Loucy (cell line): ENCODE data around the gene ABHD10.

Experiments
- H2AFZ ChIP-seq: fragments of 200-600 bp; sonication (generic); 2 replicates; pipeline ENCODE4 v1.6.0; 2016; ENCODE audit warnings: antibody characterized with exemption, mild to moderate bottlenecking, low read length, moderate library complexity
- H3F3A ChIP-seq: fragments of 200-600 bp; 2 replicates; pipeline ENCODE4 v1.6.0; 2016; ENCODE audit warnings: antibody characterized with exemption, low read depth, mild to moderate bottlenecking
- H3K27me3 ChIP-seq: fragments of 200-600 bp; sonication (generic); 2 replicates; pipeline ENCODE4 v1.6.1; 2014; ENCODE audit warnings: low read length, mild to moderate bottlenecking; ENCODE audit not compliant: insufficient read depth, poor library complexity, severe bottlenecking
- H3K36me3 ChIP-seq: fragments of 200-600 bp; sonication (generic); 2 replicates; pipeline ENCODE4 v1.6.1; 2016; ENCODE audit warnings: low read length; ENCODE audit not compliant: insufficient read depth
- H3K4me1 ChIP-seq: fragments of 200-600 bp; sonication (generic); 2 replicates; pipeline ENCODE4 v1.5.1; 2014; ENCODE audit warnings: low read length, mild to moderate bottlenecking; ENCODE audit not compliant: insufficient read depth, poor library complexity, severe bottlenecking
- H3K4me2 ChIP-seq: fragments of 200-600 bp; sonication (generic); 2 replicates; pipeline ENCODE4 v1.6.0; 2014; ENCODE audit warnings: antibody characterized with exemption, low read length, low read depth, mild to moderate bottlenecking; ENCODE audit not compliant: poor library complexity, severe bottlenecking
- H3K4me3 ChIP-seq: fragments of 200-600 bp; sonication (generic); 2 replicates; pipeline ENCODE4 v1.5.1; 2014; ENCODE audit warnings: low read length, mild to moderate bottlenecking, mixed read lengths; ENCODE audit not compliant: poor library complexity, severe bottlenecking
- H3K79me2 ChIP-seq: fragments of 200-600 bp; sonication (generic); 2 replicates; pipeline ENCODE4 v1.6.1; 2014; ENCODE audit warnings: low read length; ENCODE audit not compliant: insufficient read depth
- H3K9ac ChIP-seq: fragments of 200-600 bp; sonication (generic); 2 replicates; pipeline ENCODE4 v1.6.0; 2014; ENCODE audit warnings: mild to moderate bottlenecking, low read depth, low read length, moderate library complexity; ENCODE audit not compliant: poor library complexity, severe bottlenecking
- H3K9me2 ChIP-seq: fragments of 200-600 bp; sonication (generic); replicated peaks from 2 replicates; pipeline ENCODE4 v1.6.1; 2016; ENCODE audit warnings: low read depth, low read length, mixed read lengths
- H3K9me3 ChIP-seq: fragments of 200-600 bp; sonication (generic); 2 replicates; pipeline ENCODE4 v1.6.1; 2014; ENCODE audit warnings: mild to moderate bottlenecking, antibody characterized with exemption, low read length, low read depth; ENCODE audit not compliant: insufficient read depth
- H4K20me1 ChIP-seq: fragments of 200-600 bp; sonication (generic); 2 replicates; pipeline ENCODE4 v1.6.0; 2014; ENCODE audit warnings: antibody characterized with exemption, low read length, mild to moderate bottlenecking; ENCODE audit not compliant: insufficient read depth, poor library complexity, severe bottlenecking
- CTCF ChIP-seq: fragments of 200-600 bp; sonication (generic); conservative IDR thresholded peaks from 2 replicates; pipeline ENCODE4 v1.5.1; 2014; ENCODE audit warnings: mild to moderate bottlenecking, antibody characterized with exemption, low read length
- EZH2phosphoT487 ChIP-seq: fragments of 200-600 bp; IDR thresholded peaks from 2 replicates; pipeline ENCODE4 v1.6.1; 2018; ENCODE audit warnings: antibody characterized with exemption, mild to moderate bottlenecking, moderate library complexity, borderline replicate concordance

Gene ABHD10

GRCh38 chr3:111993038-111993437 is 14.2 kb downstream of the ABHD10 start:
- Histone ChIP-seq H3K4me2 (no peak overlapping the region), H2AFZ (no peak overlapping the region), H3K4me3 (no peak overlapping the region), H3F3A (no peaks in the 10 kb centered on the region), H3K79me2 (0 out of 2 replicates have a peak, but pooled peaks cover 3% of the 10 kb centered on the region), H3K9ac (no peak overlapping the region), H3K36me3 (peaks cover 21% of the 10 kb centered on the region; the same call in 1 of the 2 replicates), H4K20me1 (peaks cover 14% of the 10 kb centered on the region), H3K4me1 (peaks cover 3% of the 10 kb centered on the region), H3K27me3 (no peaks in the 10 kb centered on the region), H3K9me3 (no peaks in the 10 kb centered on the region), H3K9me2 (no peaks in the 10 kb centered on the region)
- TF ChIP-seq EZH2phosphoT487 = no peak
- no peak for TF ChIP-seq CTCF

- Histone ChIP-seq H3K27me3 (no peaks in the 10 kb centered on the region), H3K9me2 (no peaks in the 10 kb centered on the region), H3K4me2 (no peak within 1 kb of the TSS), H3K36me3 (no peaks in the 10 kb centered on the region), H4K20me1 (no peaks in the 10 kb centered on the region), H3K4me1 (no peaks in the 10 kb centered on the region), H3K9ac (no peak within 1 kb of the TSS), H3K4me3 (no peak within 1 kb of the TSS), H3K79me2 (no peaks in the 10 kb centered on the region), H2AFZ (no peak within 1 kb of the TSS), H3K9me3 (no peaks in the 10 kb centered on the region), H3F3A (no peaks in the 10 kb centered on the region)
- TF ChIP-seq CTCF (no peak), EZH2phosphoT487 (no peak)
These were observed 20.0 kb downstream of the ABHD10 start, which contains the start of gene TAGLN3 for GRCh38 chr3:111998636-111999483. Gene TAGLN3 (plus strand): TSS chr3:111998922. CDS start chr3:111999423, 501 bp downstream.

- H3K4me2 ChIP-seq = no peak overlapping the region
- H2AFZ ChIP-seq = no peak overlapping the region
- no peak overlapping the region for H3K9ac ChIP-seq
- no peaks in the 10 kb centered on the region for H3F3A ChIP-seq
- no peaks in the 10 kb centered on the region for H3K36me3 ChIP-seq
- no peaks in the 10 kb centered on the region for H3K27me3 ChIP-seq
- no peaks in the 10 kb centered on the region for H4K20me1 ChIP-seq
- no peaks in the 10 kb centered on the region for H3K79me2 ChIP-seq
- H3K4me1 ChIP-seq = no peaks in the 10 kb centered on the region
- no peaks in the 10 kb centered on the region for H3K9me2 ChIP-seq
- no peak overlapping the region for H3K4me3 ChIP-seq
- no peak for TF ChIP-seq CTCF
- no peak for TF ChIP-seq EZH2phosphoT487
- no peaks in the 10 kb centered on the region for H3K9me3 ChIP-seq
These were observed 20.9 kb downstream of the ABHD10 start for GRCh38 chr3:111999484-112000324.
